SK-N-SH treated with all-trans-retinoic acid at 6 μM for 48 hours (cell line): ENCODE data around the gene PCK1.

Source experiments
- ATAC-seq: fragments of 200-7000 bp; cut with Tn5 transposase; 3 replicates; pipeline ENCODE4 v1.9.1; 2020; ENCODE audit warnings: mild to moderate bottlenecking, moderate library complexity
- ARNTL ChIP-seq: fragments of 450-650 bp; formaldehyde crosslinking; IDR thresholded peaks from 2 replicates; pipeline ENCODE4 v1.5.0; 2020; ENCODE audit warnings: low read depth, mild to moderate bottlenecking, moderate library complexity, borderline replicate concordance
- CSDC2 ChIP-seq: fragments of 250-450 bp; sonication (Bioruptor Pico); IDR thresholded peaks from 2 replicates; pipeline ENCODE4 v1.5.0; 2020; ENCODE audit warnings: mild to moderate bottlenecking, moderate library complexity
- CSRNP3 ChIP-seq: fragments of 250-450 bp; sonication (Bioruptor Pico); IDR thresholded peaks from 2 replicates; pipeline ENCODE4 v1.5.1; 2021; ENCODE audit warnings: mild to moderate bottlenecking, moderate library complexity
- GLIS3 ChIP-seq: fragments of 250-450 bp; sonication (Bioruptor Pico); IDR thresholded peaks from 2 replicates; pipeline ENCODE4 v1.5.0; 2020; ENCODE audit warnings: mild to moderate bottlenecking, moderate library complexity
- ISL1 ChIP-seq: fragments of 250-450 bp; sonication (Bioruptor Pico); IDR thresholded peaks from 2 replicates; pipeline ENCODE4 v2.1.2; 2022; ENCODE audit warnings: mild to moderate bottlenecking, moderate library complexity
- OSR1 ChIP-seq: fragments of 250-450 bp; sonication (Bioruptor Pico); IDR thresholded peaks from 2 replicates; pipeline ENCODE4 v1.8.0; 2022; ENCODE audit warnings: moderate library complexity, mild to moderate bottlenecking, inconsistent platforms
- PATZ1 ChIP-seq: fragments of 250-450 bp; sonication (Bioruptor Pico); IDR thresholded peaks from 2 replicates; pipeline ENCODE4 v1.8.0; 2020; ENCODE audit warnings: mild to moderate bottlenecking, moderate library complexity, borderline replicate concordance
- POU6F1 ChIP-seq: fragments of 250-450 bp; sonication (Bioruptor Pico); IDR thresholded peaks from 2 replicates; pipeline ENCODE4 v1.8.0; 2021; ENCODE audit warnings: low read depth, mild to moderate bottlenecking, moderate library complexity, borderline replicate concordance
- PPARA ChIP-seq: fragments of 250-450 bp; sonication (Bioruptor Pico); IDR thresholded peaks from 2 replicates; pipeline ENCODE4 v1.5.0; 2020; ENCODE audit warnings: mild to moderate bottlenecking, borderline replicate concordance
- SNAI2 ChIP-seq: fragments of 250-450 bp; sonication (Bioruptor Pico); IDR thresholded peaks from 2 replicates; pipeline ENCODE4 v1.5.0; 2020; ENCODE audit warnings: mild to moderate bottlenecking, moderate library complexity
- TOX ChIP-seq: fragments of 250-450 bp; sonication (Bioruptor Pico); IDR thresholded peaks from 2 replicates; pipeline ENCODE4 v1.8.0; 2021; ENCODE audit warnings: mild to moderate bottlenecking, moderate library complexity, borderline replicate concordance
- TSHZ2 ChIP-seq: fragments of 250-450 bp; sonication (Bioruptor Pico); IDR thresholded peaks from 2 replicates; pipeline ENCODE4 v1.5.0; 2020; ENCODE audit warnings: mild to moderate bottlenecking, moderate library complexity
- ZFP3 ChIP-seq: fragments of 250-450 bp; sonication (Bioruptor Pico); IDR thresholded peaks from 2 replicates; pipeline ENCODE4 v1.5.0; 2020; ENCODE audit warnings: mild to moderate bottlenecking, moderate library complexity
- ZFP30 ChIP-seq: fragments of 450-650 bp; formaldehyde crosslinking; IDR thresholded peaks from 2 replicates; pipeline ENCODE4 v1.5.0; 2022; ENCODE audit warnings: mild to moderate bottlenecking, moderate library complexity
- ZNF565 ChIP-seq: fragments of 450-650 bp; formaldehyde crosslinking; conservative IDR thresholded peaks from 2 replicates; pipeline ENCODE4 v1.5.0; 2020; ENCODE audit warnings: low read depth, mild to moderate bottlenecking, moderate library complexity
- ZNF8 ChIP-seq: fragments of 450-650 bp; formaldehyde crosslinking; IDR thresholded peaks from 2 replicates; pipeline ENCODE4 v1.5.0; 2020; ENCODE audit warnings: mild to moderate bottlenecking, moderate library complexity

The PCK1 gene

GRCh38 chr20:57601737-57602136 lies 40.8 kb downstream of the PCK1 start:
- no peak for ATAC-seq
- TF ChIP-seq PPARA (CRISPR knock-in tag) (no peak), GLIS3 (CRISPR knock-in tag) (no peak), ZFP30 (CRISPR knock-in tag) (no peak), PATZ1 (CRISPR knock-in tag) (no peak), ZNF8 (CRISPR knock-in tag) (no peak), ISL1 (CRISPR knock-in tag) (no peak), TSHZ2 (CRISPR knock-in tag) (no peak), TOX (CRISPR knock-in tag) (no peak), ZFP3 (CRISPR knock-in tag) (no peak), CSRNP3 (CRISPR knock-in tag) (no peak), CSDC2 (CRISPR knock-in tag) (no peak), POU6F1 (CRISPR knock-in tag) (no peak), OSR1 (no peak)

GRCh38 chr20:57603120-57603519 lies 42.2 kb downstream of the PCK1 start:
- TF ChIP-seq ZNF565 (no peak), PPARA (CRISPR knock-in tag) (no peak), ARNTL (CRISPR knock-in tag) (no peak), ZNF8 (CRISPR knock-in tag) (no peak), CSRNP3 (CRISPR knock-in tag) (no peak), TSHZ2 (CRISPR knock-in tag) (no peak), CSDC2 (CRISPR knock-in tag) (no peak), PATZ1 (CRISPR knock-in tag) (no peak), TOX (CRISPR knock-in tag) (no peak), SNAI2 (CRISPR knock-in tag) (no peak), POU6F1 (CRISPR knock-in tag) (no peak), ISL1 (CRISPR knock-in tag) (no peak), OSR1 (no peak)
- no peak for ATAC-seq
